CD4-positive, alpha-beta T cell treated with Interleukin-21 for 1 hour (primary cell): ENCODE results near the gene DAP.
"Not testable (repeated sequence)": the region's sequence is repeated elsewhere in the genome, so short reads cannot be mapped to it uniquely, and the experiment has no call there.

Experiments
- DNase-seq: peaks from one replicate; pipeline ENCODE4 v3.0.0-alpha.2; 2020

The DAP gene

GRCh38 chr5:10733426-10733825 lies 27.6 kb downstream of the DAP start:
- no peak for DNase-seq

GRCh38 chr5:10731913-10732312 lies 29.1 kb downstream of the DAP start:
- DNase-seq = no peak

- DNase-seq = no peak
These were observed 31.0 kb downstream of the DAP start for GRCh38 chr5:10730043-10730351.

- DNase-seq = no peak
These were observed 31.6 kb downstream of the DAP start for GRCh38 chr5:10729320-10730042.

GRCh38 chr5:10728679-10729078 lies 32.4 kb downstream of the DAP start:
- no peak for DNase-seq

GRCh38 chr5:10727861-10728260 lies 33.2 kb downstream of the DAP start:
- no peak for DNase-seq

- DNase-seq = no peak
These were observed 34.0 kb downstream of the DAP start for GRCh38 chr5:10726913-10727517.

GRCh38 chr5:10726179-10726912 lies 34.7 kb downstream of the DAP start:
- no peak for DNase-seq

- DNase-seq = no peak
These were observed 35.4 kb downstream of the DAP start for GRCh38 chr5:10725636-10726035.

- no peak for DNase-seq
These were observed 36.1 kb downstream of the DAP start for GRCh38 chr5:10724781-10725507.

- no peak for DNase-seq
These were observed 37.5 kb downstream of the DAP start for GRCh38 chr5:10723514-10723913.

- DNase-seq = not testable (repeated sequence)
These were observed 40.3 kb downstream of the DAP start for GRCh38 chr5:10720766-10721165.

GRCh38 chr5:10719965-10720364 lies 41.1 kb downstream of the DAP start:
- no peak for DNase-seq

- not testable (repeated sequence) for DNase-seq
These were observed 42.4 kb downstream of the DAP start for GRCh38 chr5:10718617-10719016.

- not testable (repeated sequence) for DNase-seq
These were observed 44.2 kb downstream of the DAP start for GRCh38 chr5:10716825-10717224.

GRCh38 chr5:10715605-10716290 lies 45.3 kb downstream of the DAP start:
- no peak for DNase-seq

GRCh38 chr5:10712574-10713366 lies 48.3 kb downstream of the DAP start:
- no peak for DNase-seq

GRCh38 chr5:10711562-10711961 lies 49.5 kb downstream of the DAP start:
- DNase-seq = no peak

- DNase-seq = no peak
These were observed 50.4 kb downstream of the DAP start for GRCh38 chr5:10710513-10711128.

GRCh38 chr5:10709933-10710332 lies 51.1 kb downstream of the DAP start:
- DNase-seq = no peak

GRCh38 chr5:10709409-10709808 lies 51.6 kb downstream of the DAP start:
- no peak for DNase-seq
